Heart left ventricle (tissue), 16 donors: ENCODE data around the gene SDS. TPM values are rescaled to one million over a fixed set of nuclear protein-coding genes. Genes with fewer than 3 reads are reported as not detected.

Source experiments
- ATAC-seq, 4 donors: fragments of 200-7000 bp; cut with Tn5 transposase; one replicate each; pipeline ENCODE4 v1.9.1; 2020 to 2022; ENCODE audit warnings: moderate library complexity in 4 of 4, mild to moderate bottlenecking in 3 of 4, moderate number of reproducible peaks in 1 of 4
- DNase-seq, 5 donors: peaks; one replicate each; pipeline ENCODE4 v3.0.0-alpha.2; 2020
- H3K27ac ChIP-seq, 12 donors: fragments of 200-600 bp; sonication (generic) in 4 of 12; one replicate each; pipeline versions ENCODE4 v1.5.0 to v1.8.0; 2016 to 2022; ENCODE audit warnings: mild to moderate bottlenecking in 2 of 12
- H3K27me3 ChIP-seq, 9 donors: fragments of 200-600 bp; sonication (generic) in 2 of 9; one replicate each; pipeline versions ENCODE4 v1.5.1 to v1.8.0; 2016 to 2022; ENCODE audit warnings: mild to moderate bottlenecking in 3 of 9
- H3K36me3 ChIP-seq, 9 donors: fragments of 200-600 bp; sonication (generic) in 2 of 9; one replicate each; pipeline versions ENCODE4 v1.5.0 to v1.8.0; 2018 to 2022; ENCODE audit warnings: mild to moderate bottlenecking in 2 of 9
- H3K4me1 ChIP-seq, 12 donors: fragments of 200-600 bp; sonication (generic) in 4 of 12; one replicate each; pipeline versions ENCODE4 v1.5.0 to v1.8.0; 2016 to 2022; ENCODE audit warnings: mild to moderate bottlenecking in 3 of 12
- H3K4me3 ChIP-seq, 12 donors: fragments of 200-600 bp; sonication (generic) in 4 of 12; one replicate each; pipeline versions ENCODE4 v1.5.0 to v1.8.0; 2017 to 2022; ENCODE audit warnings: mild to moderate bottlenecking in 9 of 12, moderate library complexity in 4 of 12
- H3K9me3 ChIP-seq, 12 donors: fragments of 200-600 bp; sonication (generic) in 4 of 12; one replicate each; pipeline versions ENCODE4 v1.5.0 to v1.8.0; 2016 to 2022; ENCODE audit warnings: mild to moderate bottlenecking in 1 of 12
- POLR2A ChIP-seq, 2 donors: fragments of 450-650 bp; IDR thresholded peaks; one replicate each; pipeline ENCODE4 v1.6.1; 2017; ENCODE audit warnings: antibody characterized with exemption in 2 of 2, mild to moderate bottlenecking in 2 of 2, moderate library complexity in 2 of 2
- WGBS, 4 donors: extraction: QIAGEN DNeasy Blood & Tissue Kit in 2 of 4; methylation state at CpG; one replicate each; pipeline versions ENCODE4 v1.1.5 to v1.1.7; 2013 to 2018; 5-methylcytosine and 5-hydroxymethylcytosine counted together
- intact Hi-C, 10 donors: fragments of 100-400 bp; cut with DNase I; formaldehyde crosslinking; loops; one replicate each; pipeline versions ENCODE4 v1.11.1 to v1.14.2; 2022
- polyA plus RNA-seq, 2 donors: library from polyadenylated mRNA; stranded (reverse); fragments of 200-250 nt; gene quantifications; one replicate each; pipeline ENCODE4 v1.2.3, GENCODE V29; 2013
- total RNA-seq, 9 donors: library from RNA; depleted of rRNA in 2 of 9; stranded (reverse); fragments of >200 nt in 2 of 9; fragmentation: NEBNext Ultra II Directional in 3 of 9; extraction: Animal tissue kit (Norgen Biotek cat#: 25700) in 3 of 9; gene quantifications; one replicate each; pipeline versions ENCODE4 v1.1.0 to v1.2.4, GENCODE V29; 2016 to 2023
- TF ChIP-seq, protein P1 (sequence below), 12 donors: fragments of 200-600 bp; sonication (generic) in 4 of 12; IDR thresholded peaks; one replicate each; pipeline versions ENCODE4 v1.5.0 to v1.8.0; 2018 to 2022; ENCODE audit warnings: antibody characterized with exemption in 12 of 12, mild to moderate bottlenecking in 5 of 12
- donor health status: ischemic (EF 13 %, LVEDD 7.1; RV severe dilation, severe dysfunction).
- donor health status: healthy with polysubstance abuse.
- donor health status: DM: no; HTN: yes; CAD: no.
- donor health status: DM: no; HTN: no; CAD: no.
- donor health status: ischemic (EF 25% LVEDD 6.9; RV normal size, moderate dysfunction).
- donor health status: ischemic (EF 25% LVEDD 5.7; RV mildly dilated, moderate dysfunction).
- donor health status: healthy.
- donor health status: DM: yes; HTN: yes; CAD: no.
- donor health status: ischemic (EF 35%, LVEDD 5.7; RV mildly dilated, moderate dysfunction).
- donor health status: nonischemic (EF 11% LVEDD 7.7; RV severe dilation, severe dysfunction).
- donor health status: DM: yes; HTN: yes; CAD: no.
- donor health status: PGD.
- donor health status: ischemic (EF 29% LVEDD 5.4; RV normal size, mild dysfunction).
- donor health status: nonischemic (EF 23%, LVEDD 6.1; RV moderate dilation, normal function).

Gene SDS
- total and polyA plus RNA-seq, 11 donors, result 0.28 to 10.5 (median 0.44) TPM; not detected in 6

DNA sequence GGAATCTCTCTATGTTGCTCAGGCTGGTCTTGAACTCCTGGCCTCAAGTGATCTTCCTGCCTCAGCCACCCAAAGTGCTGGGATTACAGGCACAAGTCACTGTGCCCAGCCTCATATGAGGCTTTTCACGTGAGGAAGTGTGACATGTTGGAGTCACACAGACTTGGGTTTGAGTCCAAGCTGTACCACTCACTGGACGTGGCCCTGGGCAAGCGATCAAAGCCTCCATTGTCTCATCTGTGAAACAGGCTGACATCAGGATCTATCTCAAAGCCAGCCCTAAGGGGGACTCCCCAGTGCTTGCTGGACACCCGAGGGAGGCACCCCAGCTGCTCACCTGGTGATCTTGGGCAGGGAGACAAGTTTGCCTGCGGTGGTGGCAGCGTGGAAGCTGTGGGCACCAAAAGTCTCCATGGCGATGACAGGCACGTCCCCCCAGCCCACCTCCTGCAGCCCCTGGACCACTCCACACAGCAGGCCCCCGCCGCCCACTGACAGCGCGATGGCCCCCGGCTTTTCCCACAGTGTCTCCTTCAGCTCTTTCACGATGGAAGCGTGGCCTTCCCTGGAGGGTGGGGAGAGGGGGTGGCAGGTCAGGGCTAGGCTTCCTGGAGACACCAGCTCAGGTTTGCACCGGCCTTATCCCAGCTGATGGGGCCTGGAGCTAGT is 6.7 kb downstream of the SDS start:
- Histone ChIP-seq H3K4me3 (no peak overlapping the region), H3K27me3 (peaks cover 0 to 10% (median 0%) of the 10 kb centered on the region in 9 donors), H3K36me3 (no peaks in the 10 kb centered on the region), H3K4me1 (no peaks in the 10 kb centered on the region), H3K9me3 (no peaks in the 10 kb centered on the region), H3K27ac (no peak overlapping the region)
- ATAC-seq (peak in 1 of 4 donors; percentile 23), DNase-seq (no peak)
- WGBS, 4 donors, result 63 to 69% (median 66%) methylated on average over 11 to 16 of the region's 16 CpGs
- TF ChIP-seq, protein P1, sequence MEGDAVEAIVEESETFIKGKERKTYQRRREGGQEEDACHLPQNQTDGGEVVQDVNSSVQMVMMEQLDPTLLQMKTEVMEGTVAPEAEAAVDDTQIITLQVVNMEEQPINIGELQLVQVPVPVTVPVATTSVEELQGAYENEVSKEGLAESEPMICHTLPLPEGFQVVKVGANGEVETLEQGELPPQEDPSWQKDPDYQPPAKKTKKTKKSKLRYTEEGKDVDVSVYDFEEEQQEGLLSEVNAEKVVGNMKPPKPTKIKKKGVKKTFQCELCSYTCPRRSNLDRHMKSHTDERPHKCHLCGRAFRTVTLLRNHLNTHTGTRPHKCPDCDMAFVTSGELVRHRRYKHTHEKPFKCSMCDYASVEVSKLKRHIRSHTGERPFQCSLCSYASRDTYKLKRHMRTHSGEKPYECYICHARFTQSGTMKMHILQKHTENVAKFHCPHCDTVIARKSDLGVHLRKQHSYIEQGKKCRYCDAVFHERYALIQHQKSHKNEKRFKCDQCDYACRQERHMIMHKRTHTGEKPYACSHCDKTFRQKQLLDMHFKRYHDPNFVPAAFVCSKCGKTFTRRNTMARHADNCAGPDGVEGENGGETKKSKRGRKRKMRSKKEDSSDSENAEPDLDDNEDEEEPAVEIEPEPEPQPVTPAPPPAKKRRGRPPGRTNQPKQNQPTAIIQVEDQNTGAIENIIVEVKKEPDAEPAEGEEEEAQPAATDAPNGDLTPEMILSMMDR (IDR thresholded peaks at IDR 0.05), result no peak
- no peak for TF ChIP-seq POLR2A (IDR thresholded peaks at IDR 0.05)
- intact Hi-C loops, result no loop called here

- Histone ChIP-seq H3K4me3 (no peak overlapping the region), H3K36me3 (peaks cover 0 to 2% (median 0%) of the 10 kb centered on the region in 9 donors), H3K27ac (no peak overlapping the region), H3K27me3 (peaks cover 0 to 10% (median 0%) of the 10 kb centered on the region in 9 donors), H3K4me1 (no peaks in the 10 kb centered on the region), H3K9me3 (no peaks in the 10 kb centered on the region)
- TF ChIP-seq, protein P1 (IDR thresholded peaks at IDR 0.05), result no peak
- TF ChIP-seq POLR2A (IDR thresholded peaks at IDR 0.05), result no peak
- intact Hi-C loops, result no loop called here
- no peak for DNase-seq
- ATAC-seq, result no peak
These were observed 7.5 kb downstream of the SDS start for GRCh38 chr12:113396200-113396599.

GRCh38 chr12:113395119-113395518 is 8.6 kb downstream of the SDS start:
- TF ChIP-seq, protein P1 (IDR thresholded peaks at IDR 0.05), result no peak
- no peak for TF ChIP-seq POLR2A (IDR thresholded peaks at IDR 0.05)
- intact Hi-C loops, result no loop called here
- DNase-seq (no peak), ATAC-seq (no peak)
- H3K27ac ChIP-seq, result no peak overlapping the region
- H3K27me3 ChIP-seq, result peaks cover 0 to 10% (median 0%) of the 10 kb centered on the region in 9 donors
- H3K9me3 ChIP-seq, result no peaks in the 10 kb centered on the region
- H3K4me1 ChIP-seq, result no peaks in the 10 kb centered on the region
- no peak overlapping the region for H3K4me3 ChIP-seq
- H3K36me3 ChIP-seq, result peaks cover 0 to 12% (median 5%) of the 10 kb centered on the region in 9 donors
- 80 to 92% (median 81%) methylated on average over 4 to 5 of the region's 5 CpGs for WGBS, 4 donors

DNA sequence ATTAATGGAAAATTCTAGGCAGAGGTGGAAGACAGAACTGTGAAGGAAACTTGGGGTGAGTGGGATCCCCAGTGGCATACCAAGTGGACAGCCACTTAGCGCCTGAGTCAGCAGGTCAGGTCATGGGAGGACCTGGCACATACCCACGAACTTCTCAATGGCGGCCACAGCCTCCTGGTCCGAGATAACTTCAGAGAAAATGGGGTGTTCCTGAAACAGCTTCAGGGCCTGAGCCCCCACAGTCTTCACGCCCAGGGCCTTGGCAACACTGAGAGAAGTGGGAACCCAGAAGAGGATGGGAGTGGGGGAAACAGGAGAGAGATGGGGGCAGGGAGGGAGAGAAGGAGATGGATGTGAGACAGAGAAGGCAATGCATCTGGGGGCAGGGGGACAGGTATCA is 9.9 kb downstream of the SDS start:
- H3K27ac ChIP-seq, result no peak overlapping the region
- ATAC-seq (no peak), DNase-seq (no peak)
- peaks cover 0 to 6% (median 0%) of the 10 kb centered on the region in 9 donors for H3K27me3 ChIP-seq
- no peak overlapping the region for H3K4me3 ChIP-seq
- H3K36me3 ChIP-seq, result peaks cover 0 to 26% (median 10%) of the 10 kb centered on the region in 9 donors
- no peaks in the 10 kb centered on the region for H3K4me1 ChIP-seq
- no peaks in the 10 kb centered on the region for H3K9me3 ChIP-seq
- TF ChIP-seq, protein P1 (IDR thresholded peaks at IDR 0.05), result no peak
- TF ChIP-seq POLR2A (IDR thresholded peaks at IDR 0.05), result no peak
- 87 to 91% (median 88%) methylated on average over 5 of the region's 5 CpGs for WGBS, 4 donors
- intact Hi-C loops, result no loop called here
